ENCODE data around the gene OCA2. TPM values are rescaled to one million over a fixed set of nuclear protein-coding genes. Genes with fewer than 3 reads are reported as not detected.
"Not testable (repeated sequence)": the region's sequence is repeated elsewhere in the genome, so short reads cannot be mapped to it uniquely, and the experiment has no call there.

Gene OCA2
- total RNA-seq, 2 experiments from 2014 or later: not detected

- intact Hi-C loops (cut with micrococcal nuclease; ENCODE audit: unreplicated experiment): no loop called here
- CTCF ChIA-PET (ENCODE audit: unreplicated experiment): no interaction called here
- TF ChIP-seq, protein P1, sequence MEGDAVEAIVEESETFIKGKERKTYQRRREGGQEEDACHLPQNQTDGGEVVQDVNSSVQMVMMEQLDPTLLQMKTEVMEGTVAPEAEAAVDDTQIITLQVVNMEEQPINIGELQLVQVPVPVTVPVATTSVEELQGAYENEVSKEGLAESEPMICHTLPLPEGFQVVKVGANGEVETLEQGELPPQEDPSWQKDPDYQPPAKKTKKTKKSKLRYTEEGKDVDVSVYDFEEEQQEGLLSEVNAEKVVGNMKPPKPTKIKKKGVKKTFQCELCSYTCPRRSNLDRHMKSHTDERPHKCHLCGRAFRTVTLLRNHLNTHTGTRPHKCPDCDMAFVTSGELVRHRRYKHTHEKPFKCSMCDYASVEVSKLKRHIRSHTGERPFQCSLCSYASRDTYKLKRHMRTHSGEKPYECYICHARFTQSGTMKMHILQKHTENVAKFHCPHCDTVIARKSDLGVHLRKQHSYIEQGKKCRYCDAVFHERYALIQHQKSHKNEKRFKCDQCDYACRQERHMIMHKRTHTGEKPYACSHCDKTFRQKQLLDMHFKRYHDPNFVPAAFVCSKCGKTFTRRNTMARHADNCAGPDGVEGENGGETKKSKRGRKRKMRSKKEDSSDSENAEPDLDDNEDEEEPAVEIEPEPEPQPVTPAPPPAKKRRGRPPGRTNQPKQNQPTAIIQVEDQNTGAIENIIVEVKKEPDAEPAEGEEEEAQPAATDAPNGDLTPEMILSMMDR (conservative IDR thresholded peaks at IDR 0.05; ENCODE audit: low read length): no peak
- TF ChIP-seq EZH2phosphoT487 (IDR thresholded peaks at IDR 0.05; ENCODE audit: borderline replicate concordance, low read depth, low read length): no peak
Measured at GRCh38 chr15:28140062-28140461, 40.9 kb upstream of the OCA2 start.

DNA sequence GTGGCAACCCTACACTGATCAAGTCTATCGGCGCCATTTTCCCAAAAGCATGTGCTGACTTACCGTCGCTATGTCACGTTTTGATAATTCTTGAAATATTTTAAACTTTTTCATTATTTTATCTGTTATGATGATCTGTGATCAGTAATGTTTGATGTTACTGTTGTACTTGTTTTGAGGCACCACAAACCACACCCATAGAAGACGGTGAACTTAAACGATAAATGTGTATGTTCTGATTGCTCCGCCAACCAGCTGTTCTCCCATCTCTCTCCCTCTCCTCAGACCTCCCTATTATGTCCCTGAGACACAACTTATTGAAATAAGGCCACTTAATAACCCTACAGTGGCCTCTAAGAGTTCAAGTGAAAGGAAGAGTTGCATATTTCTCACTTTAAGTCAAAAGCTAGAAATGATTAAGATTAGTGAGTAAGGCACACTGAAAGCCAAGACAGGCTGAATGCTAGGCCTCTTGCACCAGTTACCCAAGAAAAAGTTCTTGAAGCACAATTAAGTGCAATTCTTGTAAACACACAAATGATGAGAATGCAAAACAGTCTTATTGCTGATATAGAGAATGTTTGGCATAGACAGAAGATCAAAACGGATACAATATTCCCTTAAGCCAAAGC lies 38.4 kb upstream of the OCA2 start:
- DNase-seq (ENCODE audit: low spot score); intact Hi-C loops (cut with micrococcal nuclease; ENCODE audit: unreplicated experiment); H2AFZ ChIP-seq (ENCODE audit: low read length); BruUV-seq (replicated peaks); CTCF ChIA-PET (ENCODE audit: unreplicated experiment); H4K20me1 ChIP-seq (ENCODE audit: insufficient read depth, low read length); H3K9me3 ChIP-seq (ENCODE audit: low read length); H3K4me2 ChIP-seq (ENCODE audit: low read length); H3K79me2 ChIP-seq (ENCODE audit: insufficient read depth, low read depth, low read length); H3K9me2 ChIP-seq (ENCODE audit: insufficient read depth, low read length); H3K4me3 ChIP-seq (ENCODE audit: low read depth, low read length, poor library complexity, severe bottlenecking): not testable (repeated sequence)
- H3K4me1 ChIP-seq (ENCODE audit: insufficient read depth, low read length, poor library complexity, severe bottlenecking): peaks cover 31% of the 10 kb centered on the region
- peaks cover 68% of the 10 kb centered on the region for H3K36me3 ChIP-seq (ENCODE audit: insufficient read depth, low read length)
- POLR2A ChIA-PET: interaction anchor here (0.6 kb wide), 1 partner anchor 147 kb away, joined by 5 read pairs; no protein-coding TSS in a partner anchor
- H3K27ac ChIP-seq (ENCODE audit: low read depth, low read length, poor library complexity, severe bottlenecking): peak overlapping the region; percentile 38

More at GRCh38 chr15:28140062-28140461, 40.9 kb upstream of the OCA2 start:
- H2AFZ ChIP-seq (ENCODE audit: low read length): no peak overlapping the region
- H3K9me2 ChIP-seq (ENCODE audit: insufficient read depth, low read length): no peaks in the 10 kb centered on the region
- no peaks in the 10 kb centered on the region for H3K9me3 ChIP-seq (ENCODE audit: low read length)
- no peak overlapping the region for H3K4me3 ChIP-seq (ENCODE audit: low read depth, low read length, poor library complexity, severe bottlenecking)
- peaks cover 61% of the 10 kb centered on the region for H3K36me3 ChIP-seq (ENCODE audit: insufficient read depth, low read length)
- BruUV-seq (replicated peaks): no TSS peak
- H3K4me1 ChIP-seq (ENCODE audit: insufficient read depth, low read length, poor library complexity, severe bottlenecking): peaks cover 31% of the 10 kb centered on the region
- H3K79me2 ChIP-seq (ENCODE audit: insufficient read depth, low read depth, low read length): no peaks in the 10 kb centered on the region
- DNase-seq (ENCODE audit: low spot score): no peak
- H3K27ac ChIP-seq (ENCODE audit: low read depth, low read length, poor library complexity, severe bottlenecking): no peak overlapping the region
- POLR2A ChIA-PET: no interaction called here
- no peak overlapping the region for H3K4me2 ChIP-seq (ENCODE audit: low read length)
- H4K20me1 ChIP-seq (ENCODE audit: insufficient read depth, low read length): no peaks in the 10 kb centered on the region

DNA sequence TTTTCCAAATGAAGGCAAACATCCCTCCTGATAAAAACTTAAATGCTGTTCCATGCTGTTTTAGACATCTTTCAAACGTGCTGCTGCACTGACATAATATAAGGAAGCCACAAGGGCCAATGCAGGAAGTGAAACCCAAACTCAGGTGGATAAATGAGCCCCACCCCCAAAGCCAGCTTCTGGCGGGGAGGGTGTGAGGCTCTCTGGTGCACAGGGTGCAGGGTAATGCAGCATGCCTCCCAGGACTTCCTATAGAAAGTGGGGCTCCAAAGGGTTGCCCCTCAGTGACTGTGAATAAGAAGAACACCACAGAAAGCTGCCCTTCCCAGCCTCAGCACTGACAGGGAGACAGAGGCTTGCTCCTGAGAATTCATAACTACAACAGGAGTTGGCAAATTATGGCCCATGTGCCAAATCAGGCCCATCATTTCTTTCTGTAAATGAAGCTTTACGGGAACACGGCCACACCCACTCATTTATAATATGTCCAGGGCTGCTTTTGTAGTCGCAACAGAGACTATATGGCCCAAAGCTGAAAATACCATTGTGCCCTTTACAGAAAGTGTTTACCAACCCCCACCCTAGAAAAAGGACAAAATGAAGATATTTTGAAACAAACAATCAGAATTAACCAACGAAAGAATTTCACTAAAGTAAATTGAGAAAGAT lies 37.3 kb upstream of the OCA2 start:
- Histone ChIP-seq H3K4me1 (ENCODE audit: insufficient read depth, low read length, poor library complexity, severe bottlenecking) (peaks cover 31% of the 10 kb centered on the region), H3K36me3 (ENCODE audit: insufficient read depth, low read length) (peaks cover 70% of the 10 kb centered on the region), H3K4me2 (ENCODE audit: low read length) (peak overlapping the region; percentile 60), H3K27ac (ENCODE audit: low read depth, low read length, poor library complexity, severe bottlenecking) (peak overlapping the region; percentile 38)
- H3K4me3 ChIP-seq (ENCODE audit: low read depth, low read length, poor library complexity, severe bottlenecking); H3K9me3 ChIP-seq (ENCODE audit: low read length); H3K9me2 ChIP-seq (ENCODE audit: insufficient read depth, low read length); BruUV-seq (replicated peaks); POLR2A ChIA-PET; H2AFZ ChIP-seq (ENCODE audit: low read length); CTCF ChIA-PET (ENCODE audit: unreplicated experiment); H3K79me2 ChIP-seq (ENCODE audit: insufficient read depth, low read depth, low read length); H4K20me1 ChIP-seq (ENCODE audit: insufficient read depth, low read length): not testable (repeated sequence)
- DNase-seq (ENCODE audit: low spot score): peak; percentile 74
- intact Hi-C loops (cut with micrococcal nuclease; ENCODE audit: unreplicated experiment): loop anchor here (1.0 kb wide), 1 partner anchor 8 kb away; no protein-coding TSS in a partner anchor
